Neural progenitor cell (in vitro differentiated cells): ENCODE data around the gene TLCD3B. TPM values are rescaled to one million over a fixed set of nuclear protein-coding genes. Genes with fewer than 3 reads are reported as not detected.
"Not testable (repeated sequence)": the region's sequence is repeated elsewhere in the genome, so short reads cannot be mapped to it uniquely, and the experiment has no call there.

Experiments used
- DNase-seq: peaks from one replicate; pipeline ENCODE4 v3.0.0-alpha.2; 2016; ENCODE audit warnings: low spot score
- H2AFZ ChIP-seq: fragments of 200-600 bp; sonication (generic); replicated peaks from 2 replicates; pipeline ENCODE4 v1.6.1; 2016; ENCODE audit warnings: antibody characterized with exemption
- H3F3A ChIP-seq: fragments of 200-600 bp; sonication (generic); 2 replicates; pipeline ENCODE4 v1.6.1; 2016; ENCODE audit warnings: antibody characterized with exemption, low read depth
- H3K27ac ChIP-seq: fragments of 200-600 bp; sonication (generic); 2 replicates; pipeline ENCODE4 v1.5.1; 2016; ENCODE audit warnings: mild to moderate bottlenecking
- H3K27me3 ChIP-seq: fragments of 200-600 bp; sonication (generic); 2 replicates; pipeline ENCODE4 v1.6.1; 2016; ENCODE audit warnings: mild to moderate bottlenecking, moderate library complexity
- H3K36me3 ChIP-seq: fragments of 200-600 bp; sonication (generic); 2 replicates; pipeline ENCODE4 v1.5.1; 2016
- H3K4me1 ChIP-seq: fragments of 200-600 bp; sonication (generic); 2 replicates; pipeline ENCODE4 v1.6.1; 2016; ENCODE audit warnings: mixed run types
- H3K4me2 ChIP-seq: fragments of 200-600 bp; sonication (generic); 2 replicates; pipeline ENCODE4 v1.6.1; 2016
- H3K4me3 ChIP-seq: fragments of 200-600 bp; sonication (generic); 2 replicates; pipeline ENCODE4 v1.5.1; 2016
- H3K79me2 ChIP-seq: fragments of 200-600 bp; sonication (generic); 2 replicates; pipeline ENCODE4 v1.6.1; 2016; ENCODE audit warnings: low read depth
- H3K9ac ChIP-seq: fragments of 200-600 bp; sonication (generic); 2 replicates; pipeline ENCODE4 v1.6.1; 2016
- H3K9me3 ChIP-seq: fragments of 200-600 bp; sonication (generic); 2 replicates; pipeline ENCODE4 v1.5.1; 2016; ENCODE audit warnings: low read depth
- H4K20me1 ChIP-seq: fragments of 200-600 bp; sonication (generic); 2 replicates; pipeline ENCODE4 v1.6.1; 2016; ENCODE audit warnings: low read depth
- H3K27ac Mint-ChIP-seq: 3 replicates; pipeline ENCODE4 v1.8.0; 2021; ENCODE audit warnings: mixed read lengths
- H3K27me3 Mint-ChIP-seq: 2 replicates; pipeline ENCODE4 v1.8.0; 2022; ENCODE audit warnings: low read depth, mild to moderate bottlenecking, inconsistent platforms, moderate library complexity, mixed read lengths; ENCODE audit not compliant: insufficient read depth
- H3K36me3 Mint-ChIP-seq: 3 replicates; pipeline ENCODE4 v1.8.0; 2021; ENCODE audit warnings: mixed read lengths
- H3K4me1 Mint-ChIP-seq: 3 replicates; pipeline ENCODE4 v1.8.0; 2021; ENCODE audit warnings: mixed read lengths
- H3K4me3 Mint-ChIP-seq: 3 replicates; pipeline ENCODE4 v1.8.0; 2021; ENCODE audit warnings: mild to moderate bottlenecking, moderate library complexity, mixed read lengths
- H3K9me3 Mint-ChIP-seq: 3 replicates; pipeline ENCODE4 v1.8.0; 2020; ENCODE audit warnings: mixed read lengths
- CTCF ChIP-seq: fragments of 200-600 bp; sonication (generic); IDR thresholded peaks from 2 replicates; pipeline ENCODE4 v1.5.1; 2017; ENCODE audit warnings: antibody characterized with exemption, mild to moderate bottlenecking
- EZH2 ChIP-seq: fragments of 200-600 bp; sonication (generic); IDR thresholded peaks from 2 replicates; pipeline ENCODE4 v1.6.1; 2017; ENCODE audit warnings: antibody characterized with exemption, mild to moderate bottlenecking, moderate library complexity
- EZH2phosphoT487 ChIP-seq: fragments of 200-600 bp; sonication (generic); IDR thresholded peaks from 2 replicates; pipeline ENCODE4 v1.6.1; 2017; ENCODE audit warnings: antibody characterized with exemption
- total RNA-seq: library from RNA; depleted of rRNA; stranded (reverse); fragments of >200 nt; gene quantifications from 2 replicates; pipeline ENCODE4 v1.2.3, GENCODE V29; 2015; ENCODE audit warnings: low replicate concordance

The TLCD3B gene
- total RNA-seq, 1 donor from 2014 or later: 2.4 TPM

- peaks cover 3% of the 10 kb centered on the region for H3K4me1 Mint-ChIP-seq
- H3K9me3 ChIP-seq: no peaks in the 10 kb centered on the region
- H3K79me2 ChIP-seq: no peaks in the 10 kb centered on the region
- TF ChIP-seq EZH2: no peak
- no peak for TF ChIP-seq EZH2phosphoT487
- no peak for TF ChIP-seq CTCF
- no peak overlapping the region for H3K4me3 Mint-ChIP-seq
- H3K36me3 ChIP-seq: no peaks in the 10 kb centered on the region
- no peak overlapping the region for H3K27ac ChIP-seq
- peaks cover 16% of the 10 kb centered on the region for H3K27me3 Mint-ChIP-seq
- H3K9me3 Mint-ChIP-seq: no peaks in the 10 kb centered on the region
- H3F3A ChIP-seq: no peaks in the 10 kb centered on the region
- H3K27ac Mint-ChIP-seq: no peak overlapping the region
- H4K20me1 ChIP-seq: no peaks in the 10 kb centered on the region
- H3K4me3 ChIP-seq: no peak overlapping the region
- DNase-seq: no peak
- H3K27me3 ChIP-seq: peaks cover 8% of the 10 kb centered on the region
- no peak overlapping the region for H2AFZ ChIP-seq
- H3K4me1 ChIP-seq: no peaks in the 10 kb centered on the region
- H3K36me3 Mint-ChIP-seq: no peaks in the 10 kb centered on the region
- H3K4me2 ChIP-seq: no peak overlapping the region
- H3K9ac ChIP-seq: no peak overlapping the region
Measured at GRCh38 chr16:30018731-30019158, 12.3 kb downstream of the TLCD3B start.

- not testable (repeated sequence) for H3K4me1 Mint-ChIP-seq, H4K20me1 ChIP-seq, H3K27ac Mint-ChIP-seq, H3K9ac ChIP-seq, H3K27ac ChIP-seq, H3K36me3 ChIP-seq, H3F3A ChIP-seq, H3K9me3 Mint-ChIP-seq, H2AFZ ChIP-seq, H3K4me3 Mint-ChIP-seq, H3K9me3 ChIP-seq, H3K4me1 ChIP-seq, H3K27me3 ChIP-seq, H3K79me2 ChIP-seq, H3K36me3 Mint-ChIP-seq, H3K4me2 ChIP-seq, H3K4me3 ChIP-seq, DNase-seq
- H3K27me3 Mint-ChIP-seq: peaks cover 16% of the 10 kb centered on the region
Measured at GRCh38 chr16:30017937-30018336, 13.1 kb downstream of the TLCD3B start.

GRCh38 chr16:30017277-30017656 is 13.8 kb downstream of the TLCD3B start:
- Histone ChIP-seq H3K27ac (no peak overlapping the region), H3K4me1 (peaks cover under 1% of the 10 kb centered on the region), H3K9me3 (no peaks in the 10 kb centered on the region), H3K9ac (no peak overlapping the region), H3F3A (peaks cover 1% of the 10 kb centered on the region), H4K20me1 (no peaks in the 10 kb centered on the region), H3K4me2 (no peak overlapping the region), H3K79me2 (no peaks in the 10 kb centered on the region), H3K4me3 (no peak overlapping the region), H2AFZ (no peak overlapping the region), H3K36me3 (no peaks in the 10 kb centered on the region), H3K27me3 (peaks cover 14% of the 10 kb centered on the region)
- DNase-seq: no peak
- no peaks in the 10 kb centered on the region for H3K36me3 Mint-ChIP-seq
- H3K4me3 Mint-ChIP-seq: peak overlapping the region; percentile 51
- H3K9me3 Mint-ChIP-seq: no peaks in the 10 kb centered on the region
- no peak overlapping the region for H3K27ac Mint-ChIP-seq
- peaks cover 3% of the 10 kb centered on the region for H3K4me1 Mint-ChIP-seq
- TF ChIP-seq CTCF: no peak
- TF ChIP-seq EZH2: no peak
- H3K27me3 Mint-ChIP-seq: peaks cover 16% of the 10 kb centered on the region

- Histone ChIP-seq H3K4me3 (no peak overlapping the region), H3F3A (peaks cover 7% of the 10 kb centered on the region), H3K36me3 (no peaks in the 10 kb centered on the region), H3K79me2 (no peaks in the 10 kb centered on the region), H3K27ac (no peak overlapping the region), H3K4me2 (no peak overlapping the region), H3K9me3 (no peaks in the 10 kb centered on the region), H3K9ac (no peak overlapping the region), H2AFZ (no peak overlapping the region), H3K4me1 (peaks cover 6% of the 10 kb centered on the region), H3K27me3 (peaks cover 19% of the 10 kb centered on the region), H4K20me1 (no peaks in the 10 kb centered on the region)
- Mint-ChIP-seq H3K4me1 (peaks cover 8% of the 10 kb centered on the region), H3K4me3 (no peak overlapping the region), H3K27me3 (peaks cover 20% of the 10 kb centered on the region), H3K36me3 (no peaks in the 10 kb centered on the region), H3K27ac (no peak overlapping the region), H3K9me3 (peaks cover 2% of the 10 kb centered on the region)
- no peak for TF ChIP-seq EZH2
- DNase-seq: no peak
Measured at GRCh38 chr16:30016555-30017276, 14.4 kb downstream of the TLCD3B start.

- not testable (repeated sequence) for H3K36me3 Mint-ChIP-seq, H3K4me2 ChIP-seq, H3K79me2 ChIP-seq, DNase-seq, H3K9me3 Mint-ChIP-seq, H3K27ac Mint-ChIP-seq, H3K4me3 ChIP-seq, H4K20me1 ChIP-seq, H3K9ac ChIP-seq, H3K4me3 Mint-ChIP-seq, H2AFZ ChIP-seq, H3K27ac ChIP-seq, H3K9me3 ChIP-seq, H3K4me1 Mint-ChIP-seq, H3K36me3 ChIP-seq
- H3K27me3 Mint-ChIP-seq: peaks cover 16% of the 10 kb centered on the region
- Histone ChIP-seq H3K4me1 (peaks cover 11% of the 10 kb centered on the region), H3K27me3 (peaks cover 26% of the 10 kb centered on the region), H3F3A (peaks cover 15% of the 10 kb centered on the region)
Measured at GRCh38 chr16:30015450-30015849, 15.6 kb downstream of the TLCD3B start.

GRCh38 chr16:30012598-30012997 is 18.5 kb downstream of the TLCD3B start:
- not testable (repeated sequence) for H3K4me3 ChIP-seq, H3K27ac Mint-ChIP-seq, H3K9me3 Mint-ChIP-seq, H3K36me3 ChIP-seq, H2AFZ ChIP-seq, H3K9me3 ChIP-seq, H3K9ac ChIP-seq, DNase-seq, H3K27ac ChIP-seq, H3K4me2 ChIP-seq, H3K79me2 ChIP-seq, H4K20me1 ChIP-seq, H3K36me3 Mint-ChIP-seq
- Histone ChIP-seq H3F3A (peaks cover 15% of the 10 kb centered on the region), H3K4me1 (peaks cover 16% of the 10 kb centered on the region), H3K27me3 (peaks cover 41% of the 10 kb centered on the region)
- Mint-ChIP-seq H3K27me3 (peaks cover 11% of the 10 kb centered on the region), H3K4me3 (peak overlapping the region; percentile 88), H3K4me1 (peaks cover 15% of the 10 kb centered on the region)
